ENCODE data around the gene CCNL1.

DNA sequence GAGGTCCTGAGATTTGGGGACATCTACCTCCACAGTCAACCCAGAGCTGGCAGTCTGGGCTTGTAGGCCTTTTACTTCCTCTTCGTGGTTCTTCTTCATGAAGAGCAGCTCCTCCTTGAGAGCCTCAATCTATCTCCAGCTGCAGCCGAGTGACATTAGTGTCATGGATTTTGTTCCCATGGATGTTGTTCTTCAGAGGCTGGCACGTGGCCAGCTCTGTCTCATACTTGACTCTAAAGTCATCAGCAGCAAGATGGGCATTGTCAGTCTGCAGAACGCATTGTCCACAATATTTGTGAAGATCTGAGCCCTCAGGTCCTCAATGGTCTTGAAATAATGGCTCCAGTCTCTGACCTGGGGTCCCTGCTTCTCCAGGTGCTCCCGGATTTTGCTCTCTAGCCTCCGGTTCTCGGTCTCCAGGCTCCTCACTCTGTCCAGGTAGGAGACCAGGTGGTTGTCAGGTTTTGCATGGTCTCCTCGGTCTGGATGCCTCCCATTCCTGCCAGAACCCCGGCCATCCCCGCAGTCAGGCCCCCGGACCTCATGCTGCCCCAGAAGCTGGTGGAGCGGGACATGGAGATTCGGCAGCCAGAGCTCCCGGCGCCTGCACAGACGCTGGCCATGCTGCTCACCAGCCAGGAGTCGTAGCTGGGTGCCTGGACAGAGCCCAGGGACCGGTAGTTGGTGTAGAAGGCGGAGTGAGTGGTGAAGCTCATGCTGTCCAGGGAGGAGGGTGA is 3.4 kb upstream of the CCNL1 start:
- TF ChIP-seq ELF4 (IDR thresholded peaks at IDR 0.05): no peak
- no peak for TF ChIP-seq SP1 (IDR thresholded peaks at IDR 0.05)
- TF ChIP-seq BHLHE40 (IDR thresholded peaks at IDR 0.05; ENCODE audit: borderline replicate concordance): no peak
- TF ChIP-seq NFRKB (IDR thresholded peaks at IDR 0.05): no peak
- TF ChIP-seq FOXA1 (IDR thresholded peaks at IDR 0.05): no peak
- TF ChIP-seq SUZ12 (IDR thresholded peaks at IDR 0.05): no peak
- TF ChIP-seq HDGF (IDR thresholded peaks at IDR 0.05; ENCODE audit: borderline replicate concordance): no peak
- no peak for TF ChIP-seq TARDBP (IDR thresholded peaks at IDR 0.05)
- no peak for TF ChIP-seq FOXK2 (IDR thresholded peaks at IDR 0.05)

Data from HEK293T (cell line).